Glomerular visceral epithelial cell (primary cell): Measurements from ENCODE around the gene MAP7D1.
"Not testable (repeated sequence)": the region's sequence is repeated elsewhere in the genome, so short reads cannot be mapped to it uniquely, and the experiment has no call there.

Experiments
- DNase-seq: peaks from one replicate; pipeline ENCODE4 v3.0.0-alpha.2; 2016; ENCODE audit errors: extremely low spot score

MAP7D1 gene

GRCh38 chr1:36203554-36204346 is 47.8 kb downstream of the MAP7D1 start:
- DNase-seq, result peak; percentile 47

DNA sequence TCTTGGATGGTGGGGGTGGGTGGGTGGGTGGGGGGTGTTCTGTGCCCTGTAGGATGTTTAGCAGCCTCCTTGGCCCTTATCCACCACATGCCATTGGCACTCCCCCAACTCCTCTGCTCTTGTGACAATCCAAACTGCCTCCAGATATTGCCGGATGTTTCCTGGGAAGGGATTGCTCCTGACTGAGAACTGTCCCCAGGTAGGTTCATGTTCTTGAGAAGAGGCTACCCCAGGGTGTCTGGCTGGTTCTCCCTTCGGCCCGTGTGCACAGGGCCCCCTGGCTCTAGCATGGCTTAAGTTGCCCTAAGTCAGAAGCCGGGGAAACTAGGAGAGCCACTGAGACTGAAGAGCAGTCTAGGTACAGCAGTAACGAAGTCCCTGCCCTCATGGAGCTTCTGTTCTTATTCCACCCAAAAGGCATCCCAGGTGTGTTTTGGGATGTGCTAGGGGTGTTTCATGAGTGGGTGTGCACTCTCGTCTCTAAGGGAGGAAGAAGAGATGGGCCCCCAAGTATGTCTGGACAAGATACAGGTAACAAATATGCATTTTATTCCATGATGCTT is 48.5 kb downstream of the MAP7D1 start:
- no peak for DNase-seq

DNA sequence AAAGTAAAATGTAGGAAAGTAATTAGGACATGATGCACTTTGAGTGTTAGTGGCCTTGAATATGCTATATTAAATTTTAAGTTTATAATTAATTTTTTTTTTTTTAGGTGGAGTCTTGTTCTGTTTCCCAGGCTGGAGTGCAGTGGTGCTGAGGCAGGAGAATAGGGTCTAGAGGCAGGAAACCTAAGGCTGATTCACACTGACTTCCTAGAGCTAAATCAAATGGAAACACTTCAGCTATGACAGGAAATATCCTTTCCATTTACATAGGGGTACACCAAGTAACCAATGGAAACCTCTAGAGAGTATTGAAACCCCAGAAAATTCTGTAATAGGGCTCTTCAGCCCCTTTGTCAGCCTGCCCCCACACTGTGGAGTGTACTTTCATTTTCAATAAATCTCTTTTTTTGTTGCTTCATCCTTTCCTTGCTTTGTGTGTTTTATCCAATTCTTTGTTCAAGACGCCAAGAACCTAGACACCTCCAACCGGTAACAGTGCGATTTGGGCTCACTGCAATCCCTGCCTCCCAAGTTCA is 50.4 kb downstream of the MAP7D1 start:
- no peak for DNase-seq

DNA sequence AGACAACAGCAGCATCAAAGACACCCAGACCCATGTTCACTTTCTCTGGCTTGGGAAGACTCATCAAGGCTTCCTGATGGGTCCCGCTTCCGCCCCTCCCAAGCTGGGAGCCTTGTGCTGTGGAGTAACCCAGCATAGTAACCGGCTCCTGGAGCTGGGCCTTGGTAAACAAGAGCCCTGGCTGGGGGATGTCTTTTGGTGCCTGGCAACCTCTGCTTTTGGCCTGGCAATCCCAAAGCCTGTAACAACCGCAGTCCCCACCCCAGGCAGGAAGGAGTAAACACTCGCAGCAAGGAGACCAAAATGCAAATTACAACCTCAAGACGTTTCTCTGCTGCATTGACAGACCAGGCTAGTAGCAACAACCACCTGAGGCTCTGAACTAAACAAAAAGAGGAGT is 51.4 kb downstream of the MAP7D1 start:
- DNase-seq, result no peak

GRCh38 chr1:36208978-36209703 is 53.2 kb downstream of the MAP7D1 start:
- DNase-seq, result no peak

DNA sequence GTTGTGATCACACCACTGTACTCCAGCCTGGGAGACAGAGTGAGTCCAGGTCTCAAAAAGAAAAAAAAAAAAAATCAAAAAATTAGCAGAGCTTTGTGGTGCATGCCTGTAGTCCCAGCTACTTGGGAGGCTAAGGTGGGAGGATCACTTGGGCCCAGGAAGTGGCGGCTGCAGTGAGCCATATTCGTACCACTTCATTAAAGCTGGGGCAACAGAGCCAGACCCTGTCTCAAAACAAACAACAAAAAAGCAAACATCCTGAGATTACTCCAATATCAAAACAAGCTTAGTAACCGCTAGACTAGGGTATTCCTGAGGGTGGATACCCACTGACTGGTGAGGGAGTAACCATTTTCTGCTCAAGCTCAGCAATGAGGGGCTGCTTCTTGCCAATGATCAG is 55.3 kb downstream of the MAP7D1 start:
- DNase-seq, result no peak

DNA sequence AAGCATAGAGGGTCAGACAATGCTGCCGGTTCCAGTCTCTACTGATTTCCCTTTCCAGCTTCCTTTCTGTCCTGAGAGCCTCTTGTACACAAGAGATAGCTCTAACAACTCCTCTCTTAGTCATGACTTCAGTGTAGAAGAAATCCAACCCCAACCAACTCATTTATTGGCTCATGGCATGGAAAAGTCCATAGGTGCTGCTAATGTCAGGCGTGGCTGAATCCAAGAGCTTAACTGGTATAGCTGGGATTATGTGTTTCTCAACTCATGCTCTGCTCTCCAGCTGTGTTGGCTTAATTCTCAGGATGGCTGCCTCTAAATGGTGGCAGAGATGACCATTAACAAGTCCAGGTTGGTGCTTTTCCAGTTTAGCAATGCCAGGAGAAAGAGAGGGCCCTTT is 55.9 kb downstream of the MAP7D1 start:
- no peak for DNase-seq

DNA sequence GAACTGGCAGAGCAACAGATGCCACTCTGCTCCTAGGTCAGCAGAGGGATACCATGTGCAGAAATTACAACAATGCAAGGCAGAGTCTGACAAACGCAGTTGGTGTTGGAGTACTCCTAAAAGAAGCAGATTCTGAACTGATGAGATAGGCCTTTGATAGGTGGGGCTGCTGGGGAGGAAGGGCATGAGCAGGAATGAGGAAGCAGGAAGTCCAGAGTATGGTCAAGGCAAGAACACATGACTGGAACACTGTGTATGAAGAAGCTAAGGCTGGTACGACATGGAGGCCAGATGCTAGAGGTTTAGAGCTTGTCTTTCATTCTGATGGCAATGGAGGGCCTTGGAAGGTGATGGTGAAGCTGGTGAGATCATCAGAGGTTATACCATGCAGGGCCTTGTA is 56.8 kb downstream of the MAP7D1 start:
- no peak for DNase-seq

DNA sequence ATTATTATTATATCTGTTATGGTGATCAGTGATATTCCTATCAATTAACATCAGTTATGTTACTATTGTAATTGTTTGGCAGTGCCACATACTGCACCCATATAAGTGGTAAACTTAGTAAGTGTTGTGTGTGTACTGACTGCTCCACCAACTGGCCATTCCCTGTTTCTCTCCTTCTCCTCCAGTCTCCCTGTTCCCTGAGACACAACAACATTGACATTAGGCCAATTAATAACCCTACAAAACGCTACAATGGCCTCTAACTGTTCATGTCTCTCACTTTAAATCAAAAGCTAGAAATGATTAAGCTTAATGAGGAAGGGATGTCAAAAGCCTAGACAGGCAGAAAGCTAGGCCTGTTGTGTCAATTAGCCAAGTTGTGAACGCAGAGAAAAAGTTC is 61.7 kb downstream of the MAP7D1 start:
- no peak for DNase-seq

DNA sequence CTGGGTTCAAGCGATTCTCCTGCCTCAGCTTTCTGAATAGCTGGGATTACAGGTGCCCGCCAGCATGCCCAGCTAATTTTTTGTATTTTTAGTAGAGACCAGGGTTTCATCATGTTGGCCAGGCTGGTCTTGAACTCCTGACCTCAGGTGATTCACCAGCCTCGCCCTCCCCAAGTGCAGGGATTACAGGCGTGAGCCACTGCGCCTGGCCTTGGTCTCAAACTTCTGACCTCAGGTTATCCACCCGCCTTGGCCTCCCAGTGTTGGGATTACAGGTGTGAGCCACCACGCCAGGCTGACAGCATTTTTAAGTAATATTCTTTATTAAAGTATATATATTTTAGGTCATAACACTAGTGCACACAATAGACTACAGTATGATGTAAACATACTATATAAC is 65.9 kb downstream of the MAP7D1 start:
- not testable (repeated sequence) for DNase-seq

DNA sequence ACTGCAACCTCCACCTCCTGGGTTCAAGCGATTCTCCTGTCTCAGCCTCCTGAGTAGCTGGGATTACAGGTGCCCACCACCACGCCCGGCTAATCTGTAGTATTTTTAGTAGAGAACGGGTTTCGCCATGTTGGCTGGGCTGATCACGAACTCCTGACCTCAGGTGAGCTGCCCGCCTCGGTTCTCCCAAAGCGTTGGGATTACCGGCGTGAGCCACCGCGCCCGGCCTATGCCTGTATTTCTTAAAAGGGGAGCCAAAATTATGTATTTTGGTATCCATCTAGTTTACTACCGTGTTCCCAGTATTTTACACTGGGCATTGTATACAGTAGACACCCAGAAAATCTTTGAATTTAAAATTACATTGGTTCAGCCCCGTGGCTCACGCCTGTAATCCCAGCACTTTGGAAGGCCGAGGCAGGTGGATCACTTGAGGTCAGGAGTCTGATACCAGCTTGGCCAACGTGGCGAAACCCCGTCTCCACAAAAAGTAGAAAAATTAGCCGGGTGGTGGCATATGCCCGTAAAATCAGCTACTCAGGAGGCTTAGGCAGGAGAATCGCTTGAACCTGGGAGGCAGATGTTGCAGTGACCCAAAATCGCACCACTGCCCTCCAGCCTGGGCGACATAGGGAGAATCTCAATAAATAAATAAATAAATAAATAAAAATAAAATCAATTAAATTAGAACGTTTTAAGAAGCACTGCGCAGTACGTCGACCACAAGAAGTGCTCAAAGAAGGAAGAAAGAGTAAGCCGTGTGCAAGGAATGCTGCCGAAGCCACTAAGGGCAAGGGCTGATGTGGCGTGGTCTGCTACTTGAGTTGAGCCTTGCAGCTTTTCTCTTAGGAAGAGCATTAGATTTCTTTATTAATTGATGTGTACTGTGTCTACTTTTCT is 66.8 kb downstream of the MAP7D1 start:
- DNase-seq, result no peak

DNA sequence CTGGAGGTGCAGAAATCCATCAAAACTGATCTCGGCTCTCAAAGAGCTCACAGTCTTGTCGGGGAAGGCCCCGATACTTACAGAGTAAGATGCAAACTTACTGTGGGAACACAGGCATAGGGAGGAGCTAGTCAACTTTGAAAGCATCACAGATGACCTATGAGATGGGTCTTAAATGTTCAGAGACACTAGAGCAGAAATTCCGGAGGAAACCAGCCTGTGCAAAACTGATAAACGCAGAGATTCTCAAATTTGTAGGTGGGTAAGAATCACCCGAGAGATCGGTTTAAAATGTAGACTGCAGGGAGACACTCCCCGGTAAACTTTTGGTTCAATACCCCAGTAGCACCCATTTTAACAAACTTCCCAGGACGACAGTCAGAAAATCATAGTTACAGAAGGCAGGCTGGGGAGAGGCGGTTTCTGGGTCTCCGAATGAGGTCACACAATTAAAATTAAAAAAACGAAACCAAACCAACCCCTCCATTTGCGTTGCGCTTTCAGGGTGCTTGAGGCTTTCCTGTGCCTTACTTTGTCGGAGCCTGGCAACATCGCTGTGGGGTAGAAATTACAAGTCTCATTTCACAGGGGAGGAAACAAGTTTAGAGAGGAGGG is 67.5 kb downstream of the MAP7D1 start:
- peak; percentile 40 for DNase-seq

GRCh38 chr1:36223996-36224536 is 68.1 kb downstream of the MAP7D1 start, which contains the start of gene THRAP3:
Gene THRAP3 (plus strand): TSS chr1:36224443. CDS start chr1:36282564, 58,121 bp downstream.
- peak; percentile 100 for DNase-seq

DNA sequence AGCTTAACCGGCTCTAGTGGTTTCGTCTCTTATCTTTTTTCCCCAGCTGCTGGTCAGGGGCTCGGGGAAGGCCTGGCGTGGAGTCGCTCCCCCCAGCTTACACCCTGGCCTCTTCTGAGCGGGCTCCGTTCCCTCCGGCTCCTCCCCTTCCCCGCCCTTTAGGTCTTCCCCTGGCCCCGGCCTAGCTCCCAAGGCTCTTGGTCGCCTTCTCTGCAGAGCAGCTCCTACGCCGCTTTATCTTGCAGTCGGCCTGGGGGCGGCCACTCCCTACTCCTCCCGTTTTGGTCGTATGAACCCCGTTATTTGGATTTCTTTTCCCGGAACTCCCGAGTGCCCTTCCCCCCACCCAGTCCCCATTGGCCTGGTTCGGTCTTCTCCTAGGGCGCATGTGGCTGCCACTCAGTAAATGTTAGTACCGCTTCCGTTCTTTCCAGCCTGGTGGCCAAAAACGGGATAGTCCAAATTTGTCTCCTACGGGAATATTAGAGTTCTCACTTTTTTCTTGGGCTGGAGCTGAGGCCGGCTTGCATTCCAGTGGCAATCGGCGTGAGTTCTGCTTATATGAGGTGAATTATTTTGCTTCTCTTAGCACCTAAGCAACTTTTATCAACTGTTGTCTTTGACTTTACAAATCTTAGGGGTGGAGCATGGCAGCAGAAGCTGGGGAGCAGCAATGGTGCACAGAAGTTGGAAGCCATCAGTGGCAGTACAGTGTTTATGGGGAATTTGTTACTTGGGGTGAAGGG is 68.8 kb downstream of the MAP7D1 start:
- peak; percentile 86 for DNase-seq

GRCh38 chr1:36225283-36225899 is 69.4 kb downstream of the MAP7D1 start:
- DNase-seq, result no peak

DNA sequence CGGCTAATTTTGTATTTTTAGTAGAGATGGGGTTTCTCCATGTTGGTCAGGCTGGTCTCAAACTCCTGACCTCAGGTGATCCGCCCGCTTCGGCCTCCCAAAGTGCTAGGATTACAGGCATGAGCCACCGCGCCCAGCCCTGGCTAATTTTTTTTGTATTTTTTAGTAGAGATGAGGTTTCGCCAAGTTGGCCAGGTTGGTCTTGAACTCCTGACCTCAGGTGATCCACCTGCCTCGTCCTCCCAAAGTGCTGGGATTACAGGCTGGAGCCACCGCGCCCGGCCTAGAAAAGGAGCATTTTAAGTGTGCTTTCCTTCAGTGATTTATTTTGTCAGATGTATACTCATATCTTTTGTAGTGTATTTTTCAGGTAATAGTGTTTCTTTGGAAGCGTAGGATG is 74.3 kb downstream of the MAP7D1 start:
- DNase-seq, result not testable (repeated sequence)
